ENCODE data around the gene LAMA2. TPM values are rescaled to one million over a fixed set of nuclear protein-coding genes. Genes with fewer than 3 reads are reported as not detected.
A peak's percentile ranks its signal among the peaks of the same experiment; 100 is the strongest.

The LAMA2 gene
- total and polyA plus RNA-seq, 2 donors from 2014 or later = 2.2 to 20.8 TPM

GRCh38 chr6:129370268-129370916 lies 487.5 kb downstream of the LAMA2 start:
- DNase-seq (peak in 3 of 5 donors; percentile 26 to 70 (median 55)), FAIRE-seq (peak; percentile 82)
- Histone ChIP-seq H3K4me3 (ENCODE audit: low read length in 3 of 3) (peak overlapping the region in 1 of 3 donors; percentile 19), H3K9me3 (ENCODE audit: control insufficient read depth in 2 of 3, insufficient read depth in 1 of 3, low read length in 3 of 3) (no peaks in the 10 kb centered on the region), H3K4me1 (ENCODE audit: control insufficient read depth in 2 of 3, insufficient read depth in 2 of 3, low read depth in 1 of 3, low read length in 3 of 3) (no peaks in the 10 kb centered on the region), H3K9ac (ENCODE audit: low read length in 3 of 3) (no peak overlapping the region), H3K36me3 (ENCODE audit: control insufficient read depth in 2 of 3, insufficient read depth in 3 of 3, low read length in 3 of 3) (no peaks in the 10 kb centered on the region), H3K27ac (ENCODE audit: low read depth in 2 of 2, low read length in 2 of 2) (no peak overlapping the region), H3K27me3 (ENCODE audit: control insufficient read depth, insufficient read depth, low read length) (no peaks in the 10 kb centered on the region)
- intact Hi-C loops (cut with DNase I) = no loop called here
- TF ChIP-seq CTCF (IDR thresholded peaks at IDR 0.05; ENCODE audit: borderline replicate concordance, extremely low read depth, insufficient read depth) = peak; percentile 65

GRCh38 chr6:129381885-129382284 lies 498.9 kb downstream of the LAMA2 start:
- Histone ChIP-seq H3K27ac (ENCODE audit: low read depth in 2 of 2, low read length in 2 of 2) (no peak overlapping the region), H3K9ac (ENCODE audit: low read length in 3 of 3) (no peak overlapping the region), H3K4me3 (ENCODE audit: low read length in 3 of 3) (no peak overlapping the region), H3K36me3 (ENCODE audit: control insufficient read depth in 2 of 3, insufficient read depth in 3 of 3, low read length in 3 of 3) (no peaks in the 10 kb centered on the region), H3K27me3 (ENCODE audit: control insufficient read depth, insufficient read depth, low read length) (no peaks in the 10 kb centered on the region), H3K9me3 (ENCODE audit: control insufficient read depth in 2 of 3, insufficient read depth in 1 of 3, low read length in 3 of 3) (no peaks in the 10 kb centered on the region), H3K4me1 (ENCODE audit: control insufficient read depth in 2 of 3, insufficient read depth in 2 of 3, low read depth in 1 of 3, low read length in 3 of 3) (no peaks in the 10 kb centered on the region)
- no peak for DNase-seq
- no peak for FAIRE-seq
- no peak for TF ChIP-seq CTCF (IDR thresholded peaks at IDR 0.05; ENCODE audit: borderline replicate concordance, extremely low read depth, insufficient read depth)
- intact Hi-C loops (cut with DNase I) = no loop called here

- Histone ChIP-seq H3K27me3 (ENCODE audit: control insufficient read depth, insufficient read depth, low read length) (no peaks in the 10 kb centered on the region), H3K9ac (ENCODE audit: low read length in 3 of 3) (no peak overlapping the region), H3K4me3 (ENCODE audit: low read length in 3 of 3) (no peak overlapping the region), H3K36me3 (ENCODE audit: control insufficient read depth in 2 of 3, insufficient read depth in 3 of 3, low read length in 3 of 3) (no peaks in the 10 kb centered on the region), H3K4me1 (ENCODE audit: control insufficient read depth in 2 of 3, insufficient read depth in 2 of 3, low read depth in 1 of 3, low read length in 3 of 3) (no peaks in the 10 kb centered on the region), H3K9me3 (ENCODE audit: control insufficient read depth in 2 of 3, insufficient read depth in 1 of 3, low read length in 3 of 3) (no peaks in the 10 kb centered on the region), H3K27ac (ENCODE audit: low read depth in 2 of 2, low read length in 2 of 2) (no peak overlapping the region)
- no peak for TF ChIP-seq CTCF (IDR thresholded peaks at IDR 0.05; ENCODE audit: borderline replicate concordance, extremely low read depth, insufficient read depth)
- FAIRE-seq = no peak
- intact Hi-C loops (cut with DNase I) = no loop called here
- DNase-seq = no peak
These were observed 500.0 kb downstream of the LAMA2 start for GRCh38 chr6:129382916-129383315.

DNA sequence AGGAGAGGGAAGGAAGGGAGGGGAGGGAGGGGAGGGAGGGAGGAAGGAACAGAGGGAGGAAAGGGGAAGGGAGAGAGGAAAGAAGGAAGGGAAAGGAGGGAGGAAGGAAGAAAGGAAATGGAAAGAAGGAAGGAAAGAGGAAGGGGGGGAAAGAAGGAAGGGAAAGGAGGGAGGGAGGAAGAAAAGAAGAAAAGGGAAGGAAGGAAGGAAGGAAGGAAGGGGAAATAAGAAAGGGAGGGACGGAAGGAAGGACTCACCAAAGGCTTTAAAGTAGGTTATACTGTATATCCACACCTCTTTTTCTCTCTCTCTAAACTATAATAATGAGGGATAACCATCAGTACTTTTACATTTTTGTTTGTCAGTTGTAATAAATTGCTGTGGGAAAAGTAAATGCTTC lies 502.2 kb downstream of the LAMA2 start:
- H3K27me3 ChIP-seq (ENCODE audit: control insufficient read depth, insufficient read depth, low read length) = no peaks in the 10 kb centered on the region
- no peak overlapping the region for H3K9ac ChIP-seq (ENCODE audit: low read length in 3 of 3)
- no peaks in the 10 kb centered on the region for H3K36me3 ChIP-seq (ENCODE audit: control insufficient read depth in 2 of 3, insufficient read depth in 3 of 3, low read length in 3 of 3)
- intact Hi-C loops (cut with DNase I) = no loop called here
- no peaks in the 10 kb centered on the region for H3K4me1 ChIP-seq (ENCODE audit: control insufficient read depth in 2 of 3, insufficient read depth in 2 of 3, low read depth in 1 of 3, low read length in 3 of 3)
- no peak for TF ChIP-seq CTCF (IDR thresholded peaks at IDR 0.05; ENCODE audit: borderline replicate concordance, extremely low read depth, insufficient read depth)
- no peaks in the 10 kb centered on the region for H3K9me3 ChIP-seq (ENCODE audit: control insufficient read depth in 2 of 3, insufficient read depth in 1 of 3, low read length in 3 of 3)
- H3K27ac ChIP-seq (ENCODE audit: low read depth in 2 of 2, low read length in 2 of 2) = no peak overlapping the region
- no peak for FAIRE-seq
- no peak for DNase-seq
- H3K4me3 ChIP-seq (ENCODE audit: low read length in 3 of 3) = no peak overlapping the region

Measured in kidney (tissue), 14 donors.